Peyer's patch (tissue), 4 donors: ENCODE data around the gene SOX5.

Experiments used
- POLR2A ChIP-seq, 2 donors: fragments of 450-650 bp; IDR thresholded peaks; one replicate each; pipeline ENCODE4 v1.5.1; 2017; ENCODE audit warnings: antibody characterized with exemption in 2 of 2, mild to moderate bottlenecking in 2 of 2, moderate library complexity in 2 of 2
- TF ChIP-seq, protein P1 (sequence below), 6 experiments: fragments of 450-650 bp in 4 of 6; fragments of 200-600 bp in 2 of 6; sonication (generic) in 1 of 6; IDR thresholded peaks; one replicate each; pipeline ENCODE4 v1.5.1; 2017 to 2019; ENCODE audit warnings: antibody characterized with exemption in 6 of 6, mild to moderate bottlenecking in 3 of 6, moderate library complexity in 1 of 6

DNA sequence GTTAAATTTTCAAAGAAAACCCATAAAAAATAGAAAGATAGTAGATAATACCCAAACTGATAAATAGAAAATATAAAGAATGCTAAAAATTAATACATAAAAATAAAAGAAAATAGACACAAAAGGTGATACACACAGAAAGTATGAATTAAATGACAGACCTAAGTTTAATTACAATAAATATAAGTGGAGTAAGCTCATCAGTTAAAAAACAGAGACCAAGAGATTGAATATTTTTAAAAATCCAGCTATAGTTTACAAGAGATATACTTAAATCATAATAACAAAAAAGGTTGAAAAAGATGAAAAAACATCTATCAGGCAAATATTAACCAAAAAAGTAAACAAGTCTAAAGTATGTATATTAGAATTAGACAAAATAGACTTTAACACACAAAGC is 268.2 kb downstream of the SOX5 start:
- TF ChIP-seq POLR2A (IDR thresholded peaks at IDR 0.05): no peak
- TF ChIP-seq, protein P1, sequence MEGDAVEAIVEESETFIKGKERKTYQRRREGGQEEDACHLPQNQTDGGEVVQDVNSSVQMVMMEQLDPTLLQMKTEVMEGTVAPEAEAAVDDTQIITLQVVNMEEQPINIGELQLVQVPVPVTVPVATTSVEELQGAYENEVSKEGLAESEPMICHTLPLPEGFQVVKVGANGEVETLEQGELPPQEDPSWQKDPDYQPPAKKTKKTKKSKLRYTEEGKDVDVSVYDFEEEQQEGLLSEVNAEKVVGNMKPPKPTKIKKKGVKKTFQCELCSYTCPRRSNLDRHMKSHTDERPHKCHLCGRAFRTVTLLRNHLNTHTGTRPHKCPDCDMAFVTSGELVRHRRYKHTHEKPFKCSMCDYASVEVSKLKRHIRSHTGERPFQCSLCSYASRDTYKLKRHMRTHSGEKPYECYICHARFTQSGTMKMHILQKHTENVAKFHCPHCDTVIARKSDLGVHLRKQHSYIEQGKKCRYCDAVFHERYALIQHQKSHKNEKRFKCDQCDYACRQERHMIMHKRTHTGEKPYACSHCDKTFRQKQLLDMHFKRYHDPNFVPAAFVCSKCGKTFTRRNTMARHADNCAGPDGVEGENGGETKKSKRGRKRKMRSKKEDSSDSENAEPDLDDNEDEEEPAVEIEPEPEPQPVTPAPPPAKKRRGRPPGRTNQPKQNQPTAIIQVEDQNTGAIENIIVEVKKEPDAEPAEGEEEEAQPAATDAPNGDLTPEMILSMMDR (IDR thresholded peaks at IDR 0.05): no peak
